SJSA1 (cell line): ENCODE data around the gene MFSD6. TPM values are rescaled to one million over a fixed set of nuclear protein-coding genes. Genes with fewer than 3 reads are reported as not detected.

Source experiments
- total RNA-seq: library from RNA; depleted of rRNA; stranded (reverse); fragments of >200 nt; shearing (Covaris generic); gene quantifications from 2 replicates; pipeline ENCODE4 v1.2.3, GENCODE V29; 2014; rRNA removed

MFSD6 gene
- total RNA-seq, 1 experiment from 2014 or later, result 2.8 TPM

Other genes starting within 250 kb of the MFSD6 start
- gene HIBCH, start 88.5 kb upstream of the MFSD6 start, total RNA-seq, result 14.5 and 16.0 TPM in 2 replicates
- gene INPP1, start 64.8 kb upstream of the MFSD6 start, total RNA-seq, result 5.3 and 10.1 TPM in 2 replicates
- 16.7 and 16.9 TPM in 2 replicates for gene NEMP2, start 126.4 kb downstream of the MFSD6 start, total RNA-seq
- gene NAB1, start 240.7 kb downstream of the MFSD6 start, total RNA-seq, result 30.1 and 31.2 TPM in 2 replicates